ENCODE results near the gene USP14.
"Not testable (repeated sequence)": the region's sequence is repeated elsewhere in the genome, so short reads cannot be mapped to it uniquely, and the experiment has no call there.

Gene USP14

DNA sequence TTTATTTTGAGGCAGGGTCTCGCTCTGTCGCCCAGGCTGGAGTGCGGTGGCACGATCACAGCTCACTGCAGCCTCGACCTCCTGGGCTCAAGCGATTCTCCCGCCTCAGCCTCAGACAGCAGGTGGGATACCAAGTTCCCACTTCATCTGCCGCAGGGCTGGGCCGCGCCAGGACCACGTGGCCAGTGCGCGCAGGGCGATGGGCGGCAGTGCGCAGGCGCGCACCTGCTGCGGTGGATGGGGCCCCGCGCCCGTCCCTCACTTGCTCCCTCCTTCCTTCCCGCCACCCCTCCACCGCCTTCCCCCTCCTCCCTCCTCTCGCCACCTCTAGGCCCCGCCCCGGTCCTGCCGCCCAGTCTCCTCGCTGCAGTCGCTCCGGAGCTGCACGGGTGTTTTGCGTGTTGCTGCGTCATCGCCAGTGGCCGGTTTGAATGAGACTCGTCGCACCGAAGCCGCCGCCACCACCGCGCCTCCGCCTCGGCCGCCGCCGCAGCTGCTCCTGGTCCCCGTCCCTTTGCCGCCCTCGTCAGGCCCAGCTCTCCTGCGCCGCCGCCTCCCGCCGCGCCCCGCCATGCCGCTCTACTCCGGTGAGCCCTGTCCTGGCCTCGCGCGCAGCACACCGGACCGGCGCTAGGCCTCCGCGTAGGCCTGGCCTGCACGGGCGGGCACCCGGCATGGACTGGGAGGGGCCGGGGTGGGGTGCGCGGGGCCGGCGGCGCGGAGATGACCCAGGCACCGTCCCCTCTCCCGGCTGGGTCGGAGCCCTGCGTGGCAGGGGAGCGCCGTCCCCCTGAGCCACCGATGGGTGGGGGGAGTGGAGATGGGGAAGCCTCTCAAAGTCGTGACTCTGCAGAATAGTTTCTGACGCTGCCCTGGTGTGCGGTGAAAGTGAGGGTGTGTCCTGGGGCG, at the start of gene USP14:
USP14 (plus strand) TSS at position 430 of the 909 bp plus-strand sequence; CDS start at position 572, 142 bp downstream.
- FAIRE-seq: no peak
- DNase-seq (ENCODE audit: low spot score): peak; percentile 88

DNA sequence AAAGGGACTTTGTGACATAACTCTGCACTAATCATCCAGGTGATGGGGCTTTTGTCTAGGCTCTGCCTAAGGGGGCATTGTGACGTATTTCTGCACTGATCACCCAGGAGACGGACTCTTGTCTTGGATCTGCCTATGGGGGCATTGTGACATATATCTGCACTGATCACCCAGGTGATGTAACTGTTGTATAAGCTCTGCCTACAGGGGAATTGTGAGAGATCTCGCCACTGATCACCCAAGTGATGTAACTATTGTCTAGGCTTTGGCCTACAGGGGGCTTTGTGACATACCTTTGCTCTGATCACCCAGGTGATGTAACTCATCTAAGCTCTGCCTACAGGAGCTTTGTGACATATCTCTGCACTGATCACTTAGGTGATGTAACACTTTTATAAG, 49.7 kb upstream of the USP14 start:
- not testable (repeated sequence) for FAIRE-seq; DNase-seq (ENCODE audit: low spot score)

DNA sequence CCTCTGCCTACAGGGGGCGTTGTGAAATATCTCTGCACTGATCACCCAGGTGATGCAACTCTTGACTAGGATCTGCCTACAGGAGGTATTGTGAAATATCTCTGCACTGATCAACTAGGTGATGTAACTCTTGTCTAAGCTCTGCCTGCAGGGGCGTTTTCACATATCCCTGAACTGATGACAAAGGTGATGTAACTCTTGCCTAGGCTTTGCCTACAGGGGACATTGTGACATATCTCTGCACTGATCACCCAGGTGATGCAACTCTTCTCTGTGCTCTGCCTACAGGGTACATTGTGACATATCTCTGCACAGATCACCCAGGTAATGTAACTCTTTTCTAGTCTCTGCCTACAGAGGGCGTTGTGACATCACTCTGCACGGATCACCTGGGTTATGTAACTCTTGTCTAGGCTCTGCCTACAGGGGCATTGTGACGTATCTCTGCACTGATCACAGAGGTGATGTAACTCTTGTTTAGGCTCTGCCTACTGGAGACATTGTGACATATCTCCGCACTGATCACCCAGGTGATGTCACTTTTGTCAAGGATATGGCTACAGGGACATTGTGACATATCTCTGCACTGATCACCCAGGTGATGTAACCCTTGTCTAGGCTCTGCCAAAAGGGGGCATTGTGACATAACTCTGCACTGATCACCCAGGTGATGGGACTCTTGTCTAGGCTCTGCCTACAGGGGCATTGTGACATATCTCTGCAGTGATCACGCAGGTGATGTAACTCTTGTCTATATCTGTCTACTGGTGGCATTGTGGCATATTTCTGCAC, 49.0 kb upstream of the USP14 start:
- peak; percentile 59 for DNase-seq (ENCODE audit: low spot score)
- not testable (repeated sequence) for FAIRE-seq

DNA sequence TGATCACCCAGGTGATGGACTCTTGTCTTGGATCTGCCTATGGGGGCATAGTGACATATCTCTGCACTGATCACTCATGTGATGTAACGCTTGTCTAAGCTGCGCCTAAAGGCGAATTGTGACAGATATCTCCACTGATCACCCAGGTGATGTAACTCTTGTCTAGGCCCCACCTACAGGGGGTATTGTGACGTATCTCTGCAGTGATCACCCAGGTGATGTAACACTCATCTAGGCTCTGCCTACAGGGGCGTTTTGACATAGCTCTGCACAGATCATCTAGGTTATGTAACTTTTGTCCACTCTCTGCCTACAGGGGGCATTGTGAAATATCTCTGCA, 48.5 kb upstream of the USP14 start:
- FAIRE-seq; DNase-seq (ENCODE audit: low spot score): not testable (repeated sequence)

DNA sequence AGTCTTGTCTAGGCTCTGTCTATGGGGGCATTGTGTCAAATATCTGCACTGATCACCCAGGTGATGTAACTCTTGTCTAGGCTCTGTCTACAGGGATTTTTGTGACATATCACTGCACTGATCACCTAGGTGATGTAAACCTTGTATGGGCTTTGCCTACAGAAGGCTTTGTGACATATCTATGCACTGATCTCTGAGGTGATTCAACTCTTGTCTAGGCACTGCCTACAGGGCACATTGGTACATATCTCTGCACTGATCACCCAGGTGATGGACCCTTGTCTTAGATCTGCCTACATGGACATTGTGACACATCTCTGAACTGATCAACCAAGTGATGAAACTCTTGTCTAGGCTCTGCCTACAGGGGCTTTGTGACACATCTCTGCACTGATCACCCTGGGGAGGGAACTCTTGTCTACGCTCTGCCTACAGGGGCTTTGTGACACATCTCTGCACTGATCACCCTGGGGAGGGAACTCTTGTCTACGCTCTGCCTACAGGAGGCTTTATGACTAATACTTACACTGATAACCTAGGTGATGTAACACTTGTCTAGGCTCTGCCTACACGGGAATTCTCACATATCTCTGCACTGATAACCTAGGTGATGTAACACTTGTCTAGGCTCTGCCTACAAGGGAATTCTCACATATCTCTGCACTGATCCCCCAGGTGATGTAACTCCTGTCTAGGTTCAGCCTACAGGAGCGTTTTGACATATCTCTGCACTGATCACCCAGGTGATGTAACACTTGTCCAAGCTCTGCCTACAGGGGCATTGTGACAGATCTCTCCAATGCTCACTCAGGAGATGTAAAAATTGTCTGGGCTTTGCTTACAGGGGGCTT, 47.8 kb upstream of the USP14 start:
- not testable (repeated sequence) for FAIRE-seq
- peak; percentile 77 for DNase-seq (ENCODE audit: low spot score)

DNA sequence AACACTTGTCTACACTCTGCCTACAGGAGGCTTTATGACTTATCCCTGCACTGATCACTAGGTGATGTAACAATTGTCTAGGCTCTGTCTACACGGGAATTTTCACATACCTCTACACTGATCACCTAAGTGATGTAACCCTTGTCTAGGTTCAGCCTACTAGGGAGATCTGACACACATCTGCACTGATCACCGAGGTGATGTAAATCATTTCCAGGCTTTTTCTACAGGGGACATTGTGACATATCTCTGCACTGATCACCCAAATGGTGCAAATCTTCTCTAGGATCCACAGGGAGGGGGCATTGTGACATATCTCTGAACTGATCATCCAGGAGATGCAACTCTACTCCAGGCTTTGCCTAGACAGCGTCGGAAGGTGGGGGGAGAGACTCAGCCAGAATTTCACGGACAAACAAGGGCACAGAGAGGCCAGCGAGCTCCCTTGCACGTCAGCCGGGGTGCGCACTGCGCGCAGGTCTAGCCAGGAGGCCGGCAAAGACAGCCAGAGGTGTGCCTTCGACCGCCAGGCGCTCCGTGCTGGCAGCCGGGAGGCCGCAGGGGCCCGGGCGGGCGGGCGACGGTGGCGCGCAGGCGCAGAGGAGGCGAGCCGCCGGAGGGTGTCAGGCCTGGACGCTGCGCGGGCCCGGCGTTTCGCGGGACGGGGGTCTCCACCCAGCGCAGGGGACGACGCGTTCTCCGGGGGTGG, 46.9 kb upstream of the USP14 start:
- peak; percentile 47 for DNase-seq (ENCODE audit: low spot score)
- no peak for FAIRE-seq

DNA sequence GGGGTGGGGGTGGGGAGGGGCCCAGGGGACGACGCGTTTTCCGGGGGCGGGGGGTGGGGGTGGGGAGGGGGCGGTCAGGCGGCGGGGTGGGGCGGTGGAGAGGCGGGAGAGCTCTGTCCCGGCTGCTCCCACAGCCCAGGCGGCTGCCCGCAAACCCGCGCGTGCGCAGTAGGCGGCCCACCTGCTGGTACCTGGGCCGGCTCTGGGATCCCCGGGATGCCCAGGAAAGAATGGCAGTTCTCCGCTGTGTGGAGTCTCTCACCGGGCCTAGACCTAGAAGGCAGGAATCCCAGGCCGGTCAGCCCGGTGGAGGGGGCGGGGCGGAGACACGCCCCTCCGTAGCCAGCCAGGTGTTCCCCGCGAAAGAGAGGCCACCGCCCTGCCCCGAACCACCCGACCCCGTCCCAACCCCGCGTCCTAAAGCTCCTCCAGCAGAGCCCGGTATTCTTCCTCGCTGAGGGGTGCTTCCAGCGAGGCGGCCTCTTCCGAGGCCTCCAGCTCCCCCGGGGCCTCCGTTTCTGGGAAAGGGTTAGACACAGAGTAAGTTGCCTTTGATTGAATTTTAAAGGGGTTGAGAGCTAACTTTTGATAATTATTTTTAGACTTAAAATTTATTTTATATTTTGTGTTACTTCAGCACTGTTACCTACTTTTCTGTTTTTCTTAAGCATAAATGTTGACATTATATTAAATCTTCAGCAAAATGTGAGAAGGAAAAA, 46.2 kb upstream of the USP14 start:
- FAIRE-seq; DNase-seq (ENCODE audit: low spot score): not testable (repeated sequence)

DNA sequence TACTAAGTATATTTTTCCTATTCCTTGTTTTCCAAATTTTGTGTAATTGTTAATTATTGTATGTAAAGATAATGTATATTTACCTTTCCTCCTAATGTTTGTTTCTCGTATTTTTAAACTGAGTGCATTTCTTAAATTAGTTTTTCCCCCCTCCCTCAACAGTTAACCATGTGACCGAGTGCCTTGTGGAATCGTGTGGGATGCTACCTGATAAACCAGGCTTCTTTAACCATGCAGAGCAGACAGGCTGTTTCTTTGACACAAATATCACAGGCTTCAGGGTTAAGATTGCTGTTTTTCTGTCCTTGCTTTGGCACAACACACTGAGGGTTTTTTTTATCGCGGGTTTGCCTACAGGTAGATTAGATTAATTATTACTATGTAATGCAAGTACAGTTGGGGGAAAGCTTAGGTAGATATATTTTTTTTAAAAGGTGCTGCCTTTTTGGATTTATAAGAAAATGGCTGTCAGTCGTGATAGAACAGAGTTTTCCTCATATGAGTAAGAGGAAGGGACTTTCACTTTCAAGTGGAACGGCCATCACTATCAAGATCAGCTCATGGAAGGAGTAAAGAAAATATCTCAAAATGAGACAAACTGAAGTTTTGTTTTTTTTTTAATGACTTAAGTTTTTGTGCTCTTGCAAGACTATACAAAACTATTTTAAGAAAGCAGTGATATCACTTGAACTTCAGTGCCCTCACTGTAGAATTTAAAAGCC, 37.7 kb upstream of the USP14 start:
- not testable (repeated sequence) for DNase-seq (ENCODE audit: low spot score); FAIRE-seq

DNA sequence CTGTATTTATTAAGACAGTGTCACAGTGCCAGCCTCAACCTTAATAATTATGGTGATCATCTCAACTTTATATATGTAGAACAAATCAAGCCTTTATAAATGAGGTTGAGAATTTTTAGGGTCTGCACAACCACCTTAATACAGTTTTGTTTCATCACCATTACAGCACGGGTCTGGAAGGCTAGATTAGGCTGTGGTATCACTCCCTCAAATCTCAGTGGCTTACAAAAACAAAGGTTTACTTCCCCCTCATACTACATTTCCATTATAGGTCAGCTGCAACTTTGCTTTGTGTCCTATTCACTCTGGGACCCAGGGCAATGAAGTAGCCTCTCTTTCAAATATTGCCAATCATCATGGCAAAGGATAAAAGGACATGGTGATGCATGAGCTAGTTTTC, 23.3 kb upstream of the USP14 start:
- no peak for DNase-seq (ENCODE audit: low spot score)
- no peak for FAIRE-seq

DNA sequence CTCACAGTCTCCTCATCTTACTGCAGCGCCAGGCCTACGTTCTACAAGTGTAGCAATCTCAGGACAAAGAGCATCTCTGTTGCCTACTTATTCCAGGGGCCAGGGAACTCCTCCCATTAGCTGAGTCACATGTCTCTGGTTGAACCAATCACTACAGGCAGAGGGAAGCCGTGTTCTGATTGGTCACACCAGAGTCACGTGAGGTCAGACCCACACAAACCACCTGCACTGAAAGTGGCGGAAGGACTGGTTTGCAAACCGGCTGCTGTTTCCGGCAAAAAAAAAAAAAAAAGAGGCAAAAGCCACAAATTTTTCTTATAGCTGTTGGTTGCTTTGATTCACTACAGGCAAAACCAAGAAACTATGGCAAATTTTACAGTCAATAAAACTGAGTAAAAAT, 21.9 kb upstream of the USP14 start:
- DNase-seq (ENCODE audit: low spot score) (no peak), FAIRE-seq (no peak)

DNA sequence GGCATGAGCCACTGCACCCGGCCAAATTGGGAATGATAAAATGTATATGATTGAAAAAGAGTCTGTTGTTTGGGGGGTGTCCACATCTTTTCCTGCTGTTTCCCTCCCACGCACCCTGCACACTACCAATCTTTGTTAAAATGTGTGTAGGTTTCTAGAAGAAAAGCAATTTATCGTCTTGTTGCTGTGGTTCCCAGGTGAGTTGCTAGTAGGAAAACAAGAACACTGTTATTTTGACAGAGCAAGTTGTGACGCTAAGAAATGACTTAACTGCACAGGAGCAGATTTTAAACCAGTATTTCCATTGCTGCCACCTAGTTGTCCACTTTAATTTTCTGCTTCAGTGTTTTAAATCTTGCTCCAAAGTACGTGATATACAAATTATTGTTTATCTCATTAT, 21.0 kb upstream of the USP14 start:
- FAIRE-seq (no peak), DNase-seq (ENCODE audit: low spot score) (no peak)

DNA sequence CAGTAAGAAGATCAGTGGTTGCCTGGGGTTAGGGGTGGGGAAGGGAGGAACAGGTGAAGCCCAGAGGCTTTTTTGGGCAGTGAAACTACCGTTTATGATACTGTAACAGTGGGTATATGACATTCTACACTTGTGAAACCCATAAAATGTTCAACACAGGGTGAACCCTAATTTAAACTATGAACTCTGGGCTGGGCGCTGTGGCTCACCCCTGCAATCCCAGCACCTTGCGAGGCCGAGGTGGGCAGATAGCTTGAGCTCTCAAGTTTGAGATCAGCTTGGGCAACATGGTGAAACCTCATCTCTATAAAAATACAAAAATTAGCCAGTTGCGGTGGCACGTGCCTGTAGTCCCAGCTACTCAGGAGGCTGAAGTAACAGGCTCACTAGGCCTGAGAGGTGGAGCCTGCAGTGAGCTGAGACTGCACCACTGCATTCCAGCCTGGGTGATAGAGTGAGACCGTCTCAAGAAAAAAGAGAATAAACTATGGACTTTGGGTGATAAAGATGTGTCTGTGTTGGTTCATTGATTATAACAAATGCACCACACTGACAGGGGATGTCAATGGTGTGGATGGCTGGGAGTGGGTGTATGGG, 17.6 kb upstream of the USP14 start:
- DNase-seq (ENCODE audit: low spot score) (no peak), FAIRE-seq (no peak)

DNA sequence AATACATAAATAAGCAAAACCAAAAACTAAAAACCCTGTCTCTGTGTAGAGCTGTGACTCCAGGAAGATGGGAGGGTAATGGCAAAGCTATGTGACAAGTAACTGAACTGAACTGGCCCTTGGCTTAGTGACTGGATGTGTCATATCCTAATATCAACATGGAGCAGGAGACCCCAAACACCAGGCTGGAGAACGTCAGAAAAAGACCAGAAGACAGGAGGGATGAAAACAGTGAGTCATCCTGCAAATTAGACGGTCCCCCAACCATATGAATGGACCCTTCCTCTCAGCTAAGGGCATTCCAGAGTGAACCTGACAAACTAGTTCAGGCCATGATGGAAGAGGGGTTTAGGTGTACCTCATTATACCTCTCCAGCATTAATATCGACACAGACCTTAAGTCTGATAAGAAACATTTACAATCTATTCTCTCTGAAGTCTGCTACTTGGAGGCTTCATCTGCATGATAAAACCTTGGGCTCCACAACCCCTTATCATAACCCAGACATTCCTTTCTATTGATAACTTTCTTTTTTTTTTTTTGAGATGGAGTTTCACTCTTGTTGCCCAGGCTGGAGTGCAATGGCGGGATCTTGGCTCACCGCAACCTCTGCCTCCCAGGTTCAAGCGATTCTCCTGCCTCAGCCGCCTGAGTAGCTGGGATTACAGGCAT, 15.6 kb upstream of the USP14 start:
- FAIRE-seq; DNase-seq (ENCODE audit: low spot score): not testable (repeated sequence)

DNA sequence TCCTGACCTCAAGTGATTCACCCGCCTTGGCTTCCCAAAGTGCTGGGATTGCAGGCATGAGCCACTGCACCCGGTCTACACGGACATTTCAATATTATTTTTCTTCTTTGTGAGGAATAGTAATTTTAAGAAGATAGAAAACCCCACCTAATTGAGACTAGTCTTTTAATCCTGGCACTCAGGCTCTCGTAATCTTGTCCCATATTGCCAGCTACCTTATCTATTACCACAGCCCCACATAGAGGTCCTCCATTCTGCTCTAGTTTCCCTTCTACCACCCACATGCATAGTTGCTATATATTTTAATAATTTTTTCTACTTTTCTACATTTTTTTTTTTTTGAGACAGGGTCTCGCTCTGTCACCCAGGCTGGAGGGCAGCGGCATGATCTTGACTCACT, 9.5 kb upstream of the USP14 start:
- DNase-seq (ENCODE audit: low spot score): no peak
- no peak for FAIRE-seq

DNA sequence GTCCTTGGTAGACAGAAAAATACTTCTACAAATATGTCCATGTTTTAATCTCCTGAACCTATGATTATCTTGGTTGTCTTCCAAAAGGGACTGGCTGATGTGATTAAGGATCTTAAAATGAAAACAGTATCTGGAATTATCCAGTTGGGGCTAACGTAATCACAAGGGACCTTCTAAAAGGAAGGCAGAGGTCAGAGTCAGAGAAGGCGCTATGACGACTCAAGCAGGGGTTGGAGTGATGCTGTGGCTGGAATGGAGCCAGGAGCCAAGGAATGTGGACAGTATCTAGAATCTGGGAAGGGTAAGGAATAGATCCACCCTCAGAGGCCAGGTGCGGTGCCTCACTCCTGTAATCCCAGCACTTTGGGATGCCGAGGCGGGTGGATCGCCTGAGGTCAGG, 4.2 kb upstream of the USP14 start:
- no peak for FAIRE-seq

DNA sequence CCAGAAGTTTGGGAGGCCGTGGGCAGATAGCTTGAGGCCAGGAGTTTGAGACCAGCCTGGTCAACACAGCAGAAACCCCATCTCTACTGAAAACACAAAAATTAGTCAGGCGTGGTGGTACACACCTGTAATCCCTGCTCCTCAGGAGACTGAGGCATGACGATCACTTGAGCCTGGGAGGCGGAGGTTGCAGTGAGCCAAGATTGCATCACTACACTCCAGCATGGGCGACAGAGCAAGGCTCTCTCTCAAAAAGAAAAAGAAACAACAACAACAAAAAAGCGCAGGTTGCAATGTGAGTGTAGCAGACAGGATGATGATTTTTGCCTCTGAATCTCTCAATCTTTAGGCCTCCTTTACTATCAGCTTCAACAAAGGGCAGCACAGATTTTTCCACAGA, 2.7 kb upstream of the USP14 start:
- DNase-seq (ENCODE audit: low spot score) (no peak), FAIRE-seq (no peak)

More for the DNA sequence above, 4.2 kb upstream of the USP14 start:
- no peak for DNase-seq (ENCODE audit: low spot score)

DNA sequence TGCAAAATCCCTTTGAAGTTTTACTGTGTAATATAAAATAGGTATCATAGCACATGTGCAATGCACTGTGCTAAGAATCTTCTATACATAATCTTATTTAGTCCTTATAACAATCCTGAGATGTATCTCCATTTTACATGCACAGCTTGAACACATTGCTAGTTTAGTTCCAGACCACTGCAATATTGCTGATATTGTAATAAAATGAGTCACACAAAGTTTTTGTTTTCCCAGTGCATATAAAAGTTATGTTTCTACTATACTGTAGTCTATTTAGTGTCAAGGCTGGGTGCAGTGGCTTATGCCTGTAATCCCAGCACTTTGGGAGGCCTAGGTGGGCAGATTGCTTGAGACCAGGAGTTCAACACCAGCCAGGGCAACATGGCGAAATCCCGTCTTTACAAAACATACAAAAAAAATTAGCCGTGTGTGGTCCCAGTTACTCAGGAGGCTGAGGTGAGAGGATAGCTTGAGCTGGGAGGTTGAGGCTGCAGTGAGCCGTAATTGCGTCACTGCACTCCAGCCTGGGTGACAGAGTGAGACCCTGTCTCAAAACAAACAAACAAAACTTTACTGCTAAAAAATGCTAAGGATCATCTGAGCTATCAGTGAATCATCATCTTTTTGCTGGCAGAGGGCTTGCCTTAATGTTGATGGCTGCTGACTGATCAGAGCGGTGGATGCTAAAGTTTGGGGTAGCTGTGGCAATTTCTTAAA, 1.7 kb upstream of the USP14 start:
- FAIRE-seq (no peak), DNase-seq (ENCODE audit: low spot score) (no peak)
